WTC11 (cell line): ENCODE measurements around the gene SRCIN1.

Source experiments
- ATF6 ChIP-seq: sonication (generic); formaldehyde crosslinking; IDR thresholded peaks from 2 replicates; pipeline ENCODE4 v1.8.1; 2023; ENCODE audit warnings: mild to moderate bottlenecking, missing genetic modification reagents
- CTCF ChIP-seq: fragments of 200-600 bp; IDR thresholded peaks from 2 replicates; pipeline ENCODE4 v1.8.0; 2022; ENCODE audit warnings: antibody characterized with exemption
- E2F1 ChIP-seq: sonication (generic); formaldehyde crosslinking; IDR thresholded peaks from 2 replicates; pipeline ENCODE4 v1.8.0; 2022; ENCODE audit warnings: mild to moderate bottlenecking, missing genetic modification reagents
- E2F4 ChIP-seq: sonication (generic); formaldehyde crosslinking; IDR thresholded peaks from 2 replicates; pipeline ENCODE4 v1.8.1; 2022; ENCODE audit warnings: low read depth, mild to moderate bottlenecking, moderate library complexity, missing genetic modification reagents, borderline replicate concordance
- HMGA2 ChIP-seq: fragments of 250-450 bp; sonication (Bioruptor Pico); IDR thresholded peaks from 2 replicates; pipeline ENCODE4 v1.4.0; 2021; ENCODE audit warnings: mild to moderate bottlenecking, moderate library complexity
- IRF1 ChIP-seq: sonication (generic); formaldehyde crosslinking; IDR thresholded peaks from 2 replicates; pipeline ENCODE4 v1.8.0; 2023; ENCODE audit warnings: missing genetic modification reagents
- JUN ChIP-seq: sonication (generic); formaldehyde crosslinking; IDR thresholded peaks from 2 replicates; pipeline ENCODE4 v1.8.0; 2023; ENCODE audit warnings: mild to moderate bottlenecking, missing genetic modification reagents
- MAX ChIP-seq: sonication (generic); formaldehyde crosslinking; IDR thresholded peaks from 2 replicates; pipeline ENCODE4 v1.8.0; 2022; ENCODE audit warnings: mild to moderate bottlenecking, missing genetic modification reagents
- NR2C2 ChIP-seq: sonication (generic); formaldehyde crosslinking; IDR thresholded peaks from 2 replicates; pipeline ENCODE4 v1.8.0; 2022; ENCODE audit warnings: mild to moderate bottlenecking, missing genetic modification reagents
- RORB ChIP-seq: fragments of 250-450 bp; sonication (Bioruptor Pico); IDR thresholded peaks from 2 replicates; pipeline ENCODE4 v1.9.0; 2021; ENCODE audit warnings: mild to moderate bottlenecking
- SP1 ChIP-seq: sonication (generic); formaldehyde crosslinking; conservative IDR thresholded peaks from 2 replicates; pipeline ENCODE4 v1.8.1; 2022; ENCODE audit warnings: missing genetic modification reagents
- USF2 ChIP-seq: sonication (generic); formaldehyde crosslinking; IDR thresholded peaks from 2 replicates; pipeline ENCODE4 v1.8.1; 2023; ENCODE audit warnings: mild to moderate bottlenecking, missing genetic modification reagents, moderate library complexity
- ZNF121 ChIP-seq: sonication (generic); formaldehyde crosslinking; IDR thresholded peaks from 2 replicates; pipeline ENCODE4 v1.8.0; 2023; ENCODE audit warnings: missing genetic modification reagents

- no peak for TF ChIP-seq CTCF
- TF ChIP-seq IRF1 (CRISPR knock-in tag) = no peak
- TF ChIP-seq MAX (CRISPR knock-in tag) = no peak
- TF ChIP-seq E2F1 (CRISPR knock-in tag) = no peak
- no peak for TF ChIP-seq E2F4 (CRISPR knock-in tag)
- TF ChIP-seq RORB (CRISPR knock-in tag) = no peak
- TF ChIP-seq NR2C2 (CRISPR knock-in tag) = no peak
- TF ChIP-seq HMGA2 (CRISPR knock-in tag) = no peak
- TF ChIP-seq USF2 (CRISPR knock-in tag) = no peak
- no peak for TF ChIP-seq JUN
- TF ChIP-seq SP1 (CRISPR knock-in tag) = no peak
- no peak for TF ChIP-seq ZNF121 (CRISPR knock-in tag)
- no peak for TF ChIP-seq ATF6 (CRISPR knock-in tag)
These were observed 59.4 kb downstream of the SRCIN1 start for GRCh38 chr17:38546396-38546795.
